HG02973 (cell line): ENCODE results near the gene PCIF1.

Source experiments
- ATAC-seq: cut with Tn5 transposase; IDR thresholded peaks from one replicate; pipeline ENCODE4 v1.9.1; 2021; ENCODE audit warnings: moderate library complexity; ENCODE audit not compliant: unreplicated experiment

PCIF1 gene

DNA sequence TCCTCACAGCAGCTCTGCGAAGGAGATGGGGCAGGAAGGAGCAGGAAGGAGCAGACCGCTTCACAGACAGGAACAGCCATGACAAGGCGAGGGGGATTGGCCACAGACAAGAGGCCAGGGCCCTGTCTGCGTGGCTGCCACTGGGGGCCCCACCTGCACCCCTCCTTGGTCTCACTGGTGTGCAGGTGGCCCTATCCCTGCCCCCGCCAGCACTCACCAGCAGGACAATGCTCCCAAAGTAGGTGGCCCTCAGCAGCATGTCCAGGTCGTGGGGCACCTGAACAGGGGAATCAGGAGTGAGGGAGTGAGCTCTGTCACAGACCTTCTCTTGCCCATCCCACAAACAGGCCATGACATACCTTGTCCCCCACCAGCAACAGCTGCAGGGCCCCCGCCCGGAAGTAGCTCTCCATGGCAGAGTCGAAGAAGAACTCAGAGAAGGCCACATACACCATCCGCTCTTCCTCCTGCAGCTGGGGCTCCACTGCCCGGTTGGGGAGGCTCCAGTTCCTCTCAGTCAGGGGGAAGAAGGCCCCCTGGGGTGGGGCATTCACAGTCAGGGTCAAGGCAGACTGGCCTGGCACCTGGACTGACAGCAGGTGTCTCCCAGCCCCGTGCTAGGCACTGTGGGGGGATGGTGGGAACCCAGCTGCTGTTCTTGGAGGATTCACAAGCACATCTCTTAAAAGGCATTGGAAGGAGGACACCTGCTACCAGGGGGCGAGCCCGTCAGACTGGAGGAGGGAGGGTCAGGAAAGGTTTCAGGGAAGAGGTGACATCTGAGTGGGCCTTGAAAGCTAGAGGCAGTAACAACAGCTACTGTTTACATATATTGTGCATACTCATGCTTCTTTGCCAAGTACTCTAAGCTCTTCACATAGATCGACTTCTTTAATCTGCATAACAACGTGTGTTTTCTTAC, 29.6 kb upstream of the PCIF1 start:
- no peak for ATAC-seq

DNA sequence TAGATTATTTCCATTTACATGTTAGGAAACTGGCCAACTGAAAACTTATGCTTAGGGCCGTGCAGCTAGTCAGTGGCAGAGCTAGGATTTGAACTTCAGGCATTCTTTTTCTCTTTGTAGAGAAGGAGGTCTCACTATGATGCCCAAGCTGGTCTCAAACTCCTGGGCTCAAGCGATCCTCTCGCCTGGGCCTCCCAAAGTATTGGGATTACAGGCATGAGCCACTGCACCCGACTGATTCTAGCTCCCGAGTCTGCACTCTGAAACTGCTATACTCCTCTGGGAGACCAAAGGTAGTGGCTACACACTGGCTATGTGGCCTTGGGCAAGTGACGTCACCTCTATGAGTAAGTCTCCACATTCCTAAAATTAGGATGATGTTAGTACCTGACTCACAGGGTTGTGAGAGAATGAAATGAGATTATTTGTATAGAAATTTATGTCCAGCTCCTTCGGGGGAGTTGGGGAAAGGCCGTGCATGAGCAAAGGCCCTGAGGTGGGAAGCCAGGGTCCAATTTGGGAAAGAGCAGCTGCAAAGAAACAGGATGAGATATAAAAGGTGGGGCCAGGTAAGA, 28.9 kb upstream of the PCIF1 start:
- no peak for ATAC-seq

DNA sequence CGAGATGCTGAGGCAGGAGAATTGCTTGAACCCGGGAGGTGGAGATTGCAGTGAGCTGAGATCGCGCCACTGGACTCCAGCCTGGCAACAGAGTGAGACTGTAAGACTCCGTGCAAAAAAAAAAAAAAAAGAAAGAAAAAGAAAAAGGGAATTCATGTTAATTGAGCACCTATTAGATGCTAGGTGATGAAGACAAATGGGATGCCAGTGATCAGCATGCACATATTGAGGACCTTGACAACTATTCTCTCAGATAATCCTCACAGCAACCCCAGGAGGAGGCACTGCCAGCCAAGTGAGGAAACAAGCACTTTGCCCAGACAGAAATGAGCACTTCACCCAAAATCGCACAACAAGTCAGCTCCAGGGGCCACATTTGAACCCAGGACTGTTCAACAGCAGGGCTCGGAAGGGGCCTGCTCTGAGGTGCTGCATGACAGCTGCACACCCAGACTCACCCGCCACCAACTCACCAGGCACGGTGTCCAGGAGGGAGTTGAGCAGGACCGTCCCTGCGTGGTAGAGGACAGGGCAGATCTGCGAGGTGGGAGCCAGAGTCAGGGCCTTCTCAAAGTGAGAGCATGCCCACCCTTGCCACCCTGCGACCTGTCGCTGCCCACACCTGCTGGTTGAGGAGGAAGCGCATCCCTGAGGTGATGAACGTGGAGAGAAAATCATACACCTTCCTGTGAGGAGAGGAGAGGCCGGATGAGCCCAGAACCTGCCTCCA, 27.1 kb upstream of the PCIF1 start:
- no peak for ATAC-seq

DNA sequence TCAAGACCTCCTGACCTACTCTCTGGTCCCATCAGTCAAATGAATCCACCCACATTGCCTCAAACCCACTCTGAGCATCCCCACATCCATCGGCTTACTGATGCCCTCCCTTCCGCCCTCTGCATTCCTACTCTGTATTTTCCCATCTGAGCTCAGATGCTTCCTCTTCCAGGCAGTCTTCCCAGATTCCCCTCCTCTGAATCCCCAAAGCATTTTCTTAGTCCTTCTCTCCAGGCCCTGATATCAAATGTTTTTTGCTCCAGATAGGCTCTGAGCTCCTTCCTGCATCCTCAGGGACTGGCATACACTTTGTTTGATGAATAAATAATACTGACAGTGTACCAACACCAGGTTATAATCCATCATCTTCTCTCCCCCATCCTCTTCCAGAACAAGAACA, 26.4 kb upstream of the PCIF1 start:
- ATAC-seq: no peak

DNA sequence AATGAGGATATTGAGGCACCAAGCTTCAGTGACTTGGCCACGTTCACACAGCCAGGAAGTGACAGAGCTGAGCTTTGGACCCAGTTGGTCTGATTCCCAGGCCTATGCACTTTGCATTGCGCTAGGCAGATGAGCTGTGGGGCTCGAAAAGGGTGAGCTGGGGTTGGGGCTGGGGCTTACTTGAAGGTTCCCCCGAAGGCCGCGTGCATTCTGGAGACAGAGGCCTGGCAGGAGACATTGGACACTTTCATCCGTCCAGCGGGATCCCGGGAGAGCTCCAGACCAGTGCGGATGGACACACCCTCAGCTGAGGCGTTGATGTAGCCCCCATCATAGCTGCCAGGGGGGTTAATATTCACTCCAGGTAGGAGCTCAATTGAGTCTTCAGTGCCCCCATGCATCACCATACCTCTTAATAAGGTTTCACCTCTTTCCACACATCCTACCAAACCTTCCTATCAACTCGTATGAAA, 25.1 kb upstream of the PCIF1 start:
- no peak for ATAC-seq

DNA sequence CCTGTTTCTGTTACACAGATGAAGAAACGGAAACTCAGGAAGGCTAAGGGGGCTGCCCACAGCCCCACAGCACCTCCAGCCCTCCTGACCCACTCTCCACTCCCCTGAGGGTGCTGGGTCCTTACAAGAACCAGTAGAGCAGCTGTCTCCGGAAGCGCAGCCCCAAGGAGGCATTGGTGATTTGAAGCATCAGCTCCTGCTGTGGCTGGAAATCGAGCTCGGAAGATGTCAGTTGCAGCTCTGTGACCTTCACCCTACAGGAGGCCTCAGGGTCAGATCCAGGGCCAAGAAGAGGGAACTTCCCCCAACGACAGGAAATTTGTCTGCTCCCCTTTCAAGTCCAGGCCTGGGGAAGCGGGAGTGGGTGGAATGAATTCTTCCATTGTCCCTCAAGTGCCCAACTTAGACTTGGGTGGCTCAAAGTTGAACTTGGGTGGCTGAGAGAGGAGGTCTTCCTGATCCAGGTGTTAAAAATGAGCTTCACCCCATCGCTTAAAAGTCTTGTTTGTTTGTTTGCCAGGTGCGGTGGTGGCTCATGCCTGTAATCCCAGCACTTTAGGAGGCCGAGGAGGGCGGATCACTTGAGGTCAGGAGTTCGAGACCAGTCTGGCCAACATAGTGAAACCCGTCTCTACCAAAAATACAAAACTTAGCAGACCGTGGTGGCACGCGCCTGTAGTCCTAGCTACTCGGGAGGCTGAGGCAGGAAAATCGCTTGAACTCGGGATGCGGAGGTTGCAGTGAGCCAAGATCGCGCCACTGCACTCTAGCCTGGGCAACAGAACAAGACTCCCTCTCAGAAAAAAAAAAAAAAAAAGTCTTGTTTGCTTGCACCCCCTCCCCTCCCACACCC, 24.4 kb upstream of the PCIF1 start:
- no peak for ATAC-seq

DNA sequence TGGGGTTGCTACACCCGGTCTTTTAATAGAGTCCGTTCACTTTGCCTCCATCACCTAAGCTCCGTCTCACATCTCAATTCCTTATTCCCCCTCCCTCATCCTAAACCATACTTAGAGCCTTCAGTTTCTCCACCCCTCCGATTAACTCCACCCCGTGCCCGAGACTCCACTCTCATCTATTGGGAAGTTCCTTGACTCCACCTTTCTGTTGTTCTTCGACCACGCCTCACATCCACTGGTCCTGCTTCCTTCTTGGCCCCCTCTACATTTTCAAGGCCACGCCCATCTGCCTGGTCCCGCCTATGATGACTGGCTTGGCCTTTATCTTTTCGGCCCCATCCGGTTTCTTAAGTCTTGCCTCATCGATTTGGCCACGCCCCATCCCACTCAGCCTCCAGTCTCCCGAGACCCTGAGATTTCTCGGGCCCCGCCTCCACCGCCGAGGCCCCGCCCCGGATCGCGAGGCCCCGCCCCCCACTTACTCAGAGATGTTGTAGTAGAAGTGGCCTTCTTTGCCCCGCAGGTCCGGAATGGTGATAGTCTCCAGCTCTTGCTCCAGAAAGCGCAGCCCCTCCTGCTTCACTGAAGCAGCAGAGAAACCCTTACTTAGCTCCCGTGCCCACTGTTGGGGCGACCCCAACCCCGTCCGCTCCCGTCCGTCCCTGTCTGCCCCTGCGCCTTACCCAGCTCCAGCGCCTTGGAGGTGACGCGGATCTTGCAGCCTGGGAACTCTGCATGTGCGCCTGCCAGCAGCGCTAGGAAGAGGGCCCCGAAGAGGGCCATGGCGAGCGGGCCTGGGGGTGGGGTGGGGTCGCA, 23.6 kb upstream of the PCIF1 start:
- peak; percentile 85 for ATAC-seq

DNA sequence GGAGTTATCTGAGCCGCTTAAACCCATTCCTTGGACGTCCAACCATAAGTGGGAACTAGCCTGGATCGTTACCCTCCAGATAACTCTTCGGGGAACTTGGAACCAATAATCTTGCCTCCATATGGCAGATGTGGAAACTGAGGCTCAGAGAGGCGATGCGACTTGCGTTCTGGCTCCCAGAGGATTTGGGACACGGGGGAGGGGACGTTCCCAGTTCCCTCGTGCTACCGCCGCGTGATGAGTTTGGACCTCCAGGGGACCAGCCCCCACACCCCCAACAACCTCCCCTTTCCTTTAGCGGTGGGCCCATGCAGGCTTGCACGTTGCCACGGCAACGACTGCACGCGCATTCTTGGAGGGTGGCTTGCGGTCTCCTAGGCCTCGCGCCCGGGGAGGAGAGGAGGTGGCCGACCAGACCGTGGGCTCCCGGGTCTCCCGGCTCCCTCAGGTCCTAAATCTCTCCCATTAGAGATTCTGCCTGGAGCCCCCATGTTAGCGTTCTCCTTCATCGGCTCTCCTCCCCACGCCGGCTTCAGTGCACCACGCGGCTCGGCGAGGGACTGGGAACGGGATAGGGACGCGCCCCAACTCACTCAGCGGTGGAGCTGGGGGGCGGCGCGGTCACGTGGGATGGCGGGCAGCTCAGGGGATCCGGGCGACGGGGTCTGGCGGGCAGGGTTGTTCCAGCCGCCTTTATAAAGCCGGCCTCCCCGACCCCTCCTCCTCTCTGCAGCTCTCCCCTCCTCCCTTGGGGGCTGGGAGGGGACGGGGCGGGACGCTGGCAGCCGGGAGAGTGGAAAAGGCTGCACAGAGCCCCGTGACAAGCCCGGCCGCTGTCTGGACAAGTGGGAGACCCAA, 22.8 kb upstream of the PCIF1 start, which contains the start of gene PLTP:
Gene PLTP (minus strand): TSS at position 670 of the 858 bp plus-strand sequence. CDS start 703 bp downstream, outside the sequence.
- ATAC-seq: no peak

DNA sequence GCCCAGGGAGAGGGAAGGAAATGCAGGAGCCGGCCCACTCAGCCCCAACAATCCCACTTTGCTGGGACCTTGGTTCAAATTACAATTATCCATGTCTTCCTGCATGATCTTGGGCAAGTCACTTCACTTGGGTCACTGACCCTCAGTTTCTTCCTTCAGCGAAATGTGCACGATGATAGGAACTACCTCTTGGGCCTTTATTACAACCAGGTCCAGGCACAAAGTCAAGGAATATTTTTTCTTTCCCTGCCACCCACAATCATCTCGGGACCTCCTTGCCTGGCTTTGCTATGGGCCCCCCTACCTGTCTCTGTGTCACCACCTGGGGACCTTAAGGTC, 22.2 kb upstream of the PCIF1 start:
- ATAC-seq: no peak

DNA sequence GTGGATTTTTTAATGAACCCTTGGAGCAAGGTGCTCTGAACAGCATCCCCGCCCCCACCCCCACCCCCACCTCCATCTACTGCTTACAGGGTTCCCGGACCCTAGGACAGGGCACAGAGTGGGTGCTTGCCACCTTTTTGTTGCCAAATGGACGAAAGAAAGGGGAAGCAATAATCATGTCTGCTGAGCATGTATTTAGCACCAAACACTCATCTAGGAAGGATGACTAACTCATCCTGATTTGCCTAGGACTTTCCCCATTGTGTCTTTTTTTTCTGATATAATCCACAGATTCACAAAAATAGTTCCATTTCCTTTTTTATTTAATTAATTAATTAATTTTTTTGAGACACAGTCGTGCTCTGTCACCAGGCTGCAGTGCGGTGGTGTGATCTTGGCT, 21.4 kb upstream of the PCIF1 start:
- no peak for ATAC-seq

DNA sequence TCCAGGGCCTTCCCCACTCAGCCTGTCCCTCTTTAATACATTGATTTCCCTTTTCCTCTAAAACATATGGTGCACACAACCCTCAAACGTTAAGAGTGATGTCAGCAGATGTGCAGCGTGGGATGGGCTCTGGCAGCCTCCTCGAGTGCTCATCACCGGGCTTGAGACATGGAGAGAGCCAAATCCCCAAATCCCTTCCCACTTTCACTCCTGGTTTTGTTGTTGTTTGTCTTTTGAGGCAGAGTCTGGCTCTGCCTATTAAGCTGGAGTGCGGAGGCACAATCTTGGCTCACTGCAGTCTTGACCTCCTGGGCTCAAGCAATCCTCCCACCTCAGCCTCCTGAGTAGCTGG, 16.7 kb upstream of the PCIF1 start:
- no peak for ATAC-seq

DNA sequence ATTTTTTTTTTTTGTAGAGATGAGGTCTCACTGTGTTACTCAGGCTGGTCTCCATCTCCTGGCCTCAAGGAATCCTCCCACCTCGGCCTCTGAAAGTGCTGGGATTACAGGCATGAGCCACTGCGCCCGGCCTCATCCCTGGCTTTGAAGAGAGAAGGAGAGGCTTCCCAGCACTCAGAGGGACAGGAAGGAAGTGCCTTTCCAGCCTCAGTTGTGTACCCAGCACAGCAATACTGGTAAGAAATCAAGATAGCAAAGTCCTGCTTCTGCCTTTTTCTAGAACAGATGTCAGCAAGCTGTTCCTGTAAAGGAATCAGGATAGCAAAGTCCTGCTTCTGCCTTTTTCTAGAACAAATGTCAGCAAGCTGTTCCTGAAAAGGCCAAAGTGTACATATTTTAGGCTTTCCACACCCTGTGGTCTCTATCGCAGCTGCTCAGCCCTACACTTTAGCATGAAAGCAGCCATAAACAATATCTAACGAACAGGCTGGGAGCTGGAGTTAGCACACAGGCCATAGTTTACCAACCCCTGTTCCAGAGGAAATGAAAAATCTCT, 16.2 kb upstream of the PCIF1 start:
- no peak for ATAC-seq

DNA sequence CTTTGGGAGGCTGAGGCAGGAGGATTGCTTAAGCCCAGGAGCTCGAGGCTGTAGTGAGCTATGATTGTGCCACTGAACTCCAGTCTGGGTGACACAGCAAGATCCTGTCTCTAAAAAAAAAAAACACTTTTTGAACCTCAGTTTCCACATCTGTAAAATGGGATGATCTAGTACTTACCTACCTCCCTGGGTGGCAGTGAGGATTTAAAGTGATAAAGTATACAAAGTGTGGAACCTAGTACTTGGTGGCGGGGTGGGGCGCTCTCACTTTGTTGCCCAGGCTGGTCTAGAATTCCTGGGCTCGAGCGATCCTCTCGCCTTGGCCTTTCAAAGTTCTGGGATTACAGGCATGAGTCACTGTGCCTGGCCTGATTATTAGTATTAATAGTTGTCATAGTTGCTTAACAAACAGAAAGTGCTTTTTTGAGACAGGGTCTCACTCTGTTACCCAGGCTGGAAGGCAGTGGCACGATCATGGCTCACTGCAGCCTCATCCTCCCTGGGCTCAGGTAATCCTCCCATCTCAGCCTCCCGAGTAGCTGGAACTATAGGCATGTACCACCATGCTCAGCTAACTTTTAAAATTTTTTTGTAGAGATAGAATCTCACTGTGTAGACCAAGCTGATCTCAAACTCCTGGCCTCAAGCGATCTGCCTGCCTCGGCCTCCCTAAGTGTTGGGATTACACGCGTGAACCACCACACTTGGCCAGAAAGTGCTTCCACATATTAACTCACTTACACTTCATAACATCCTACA, 15.5 kb upstream of the PCIF1 start:
- no peak for ATAC-seq

DNA sequence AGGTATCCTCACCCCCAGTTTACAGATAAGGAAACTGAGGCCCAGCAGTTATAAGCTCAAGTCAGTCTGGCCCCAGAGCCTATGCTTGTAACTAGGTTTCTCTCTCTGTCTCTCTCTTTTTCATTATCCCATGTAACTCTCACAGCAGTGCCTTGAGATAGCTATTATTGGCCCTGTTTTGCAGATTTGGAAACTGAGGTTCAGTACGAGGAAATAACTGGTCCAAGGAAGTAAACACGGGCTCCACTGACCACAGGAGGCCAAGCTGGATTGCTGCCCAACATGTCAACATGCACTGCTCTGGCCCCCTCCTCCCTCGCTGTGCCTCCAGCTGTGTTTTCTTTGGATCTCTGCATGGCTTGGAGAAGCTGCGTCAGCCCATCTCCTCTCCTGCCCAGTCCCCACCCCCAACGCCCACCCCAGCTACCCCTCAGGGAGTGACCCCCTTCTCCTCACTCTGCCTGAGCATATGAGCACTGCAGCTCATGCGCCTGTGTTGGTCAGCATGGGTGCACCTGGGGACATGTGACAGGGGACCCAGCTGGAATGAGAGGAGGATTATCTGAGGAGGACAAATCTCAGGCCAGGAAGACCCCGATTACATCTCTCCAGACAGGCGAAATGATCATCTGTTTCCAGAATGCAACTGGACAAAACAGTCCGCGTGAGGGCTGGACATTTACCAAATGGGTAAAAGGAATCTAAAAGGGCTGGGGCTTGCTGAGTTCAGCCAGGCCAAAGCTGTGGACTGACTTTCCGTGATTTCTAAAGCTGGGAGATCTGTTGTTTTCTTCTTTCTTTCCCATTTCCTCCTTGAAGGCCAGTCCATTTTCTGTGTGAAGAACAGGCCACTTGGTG, 14.7 kb upstream of the PCIF1 start:
- ATAC-seq: no peak

DNA sequence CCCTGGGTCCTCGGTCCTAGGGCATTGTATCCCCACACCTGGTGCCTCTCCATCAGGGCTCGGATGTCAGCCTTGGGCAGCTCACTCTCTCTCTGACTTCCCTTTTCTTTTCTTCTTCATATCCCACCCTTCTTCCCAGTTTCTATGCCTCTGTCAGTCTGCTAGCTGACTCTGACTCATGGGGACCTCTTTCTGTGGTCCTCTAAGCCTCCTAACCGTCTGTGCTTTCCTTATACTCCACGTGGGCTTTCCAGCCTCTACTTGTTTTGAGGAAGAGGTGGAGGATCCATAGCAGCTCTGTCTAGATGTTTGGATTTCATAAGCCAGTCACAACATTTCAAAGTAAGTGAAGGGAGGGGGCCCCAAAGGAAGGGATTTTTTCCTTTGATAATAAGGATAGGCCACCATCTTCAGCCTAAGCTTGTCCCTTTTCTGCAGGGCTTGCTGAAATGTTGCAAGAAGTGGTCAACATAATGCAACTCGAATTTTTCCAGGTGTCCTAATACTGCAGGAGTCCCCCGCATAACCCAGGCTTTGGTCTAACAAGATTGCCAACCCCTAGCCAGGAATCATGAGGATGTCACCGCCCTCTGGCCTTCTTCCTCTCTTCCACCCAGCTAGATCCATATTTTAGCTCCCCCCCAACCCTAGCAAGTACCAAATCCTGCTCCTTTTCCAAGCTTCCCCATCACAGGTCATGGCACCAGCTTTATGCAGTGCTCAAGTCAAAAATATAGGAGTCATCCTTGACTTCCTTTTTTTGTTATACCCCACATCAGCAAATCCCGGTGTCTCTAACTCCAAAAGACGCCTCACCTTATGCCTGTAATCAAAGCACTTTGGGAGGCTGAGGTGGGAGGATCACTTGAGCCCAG, 13.8 kb upstream of the PCIF1 start:
- no peak for ATAC-seq
